GM21423 (cell line): Measurements from ENCODE around the gene DRAXIN.
A peak's percentile ranks its signal among the peaks of the same experiment; 100 is the strongest.

Experiments used
- ATAC-seq: cut with Tn5 transposase; IDR thresholded peaks from one replicate; pipeline ENCODE4 v1.9.1; 2021; ENCODE audit warnings: mild to moderate bottlenecking, moderate library complexity; ENCODE audit not compliant: unreplicated experiment

Gene DRAXIN

DNA sequence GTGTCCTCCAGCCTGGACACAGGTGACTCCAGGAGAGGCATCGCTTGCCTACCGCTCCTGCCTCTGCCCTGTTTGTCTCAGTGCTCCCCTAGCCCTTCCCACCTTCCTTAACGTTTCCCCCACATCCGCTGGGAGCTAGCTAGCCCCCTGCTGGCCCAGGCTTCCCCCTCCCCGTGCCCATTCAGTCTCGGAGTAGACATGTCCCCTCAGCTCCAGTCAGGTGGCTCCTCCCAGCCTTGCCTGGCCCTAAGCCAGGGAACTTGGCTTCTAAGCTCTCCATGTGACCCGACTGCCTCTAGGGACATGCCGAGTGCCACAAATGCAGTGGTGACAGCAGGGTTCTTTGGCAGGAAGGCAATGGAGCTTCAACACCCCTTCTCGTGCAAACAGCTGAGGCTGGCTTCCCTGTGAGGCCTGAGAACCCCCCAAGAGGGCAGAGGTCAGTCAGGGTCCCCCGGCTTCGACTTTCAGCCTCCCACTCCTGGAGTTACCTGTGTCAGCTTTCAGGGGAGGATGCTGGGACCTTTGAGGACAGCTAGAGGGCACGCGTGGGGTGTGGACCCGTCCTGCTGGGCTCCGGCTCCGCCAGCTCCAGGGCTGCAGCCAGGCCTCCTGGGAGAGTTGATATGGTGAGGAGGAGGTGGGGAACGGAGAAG lies 16.2 kb downstream of the DRAXIN start:
- no peak for ATAC-seq

DNA sequence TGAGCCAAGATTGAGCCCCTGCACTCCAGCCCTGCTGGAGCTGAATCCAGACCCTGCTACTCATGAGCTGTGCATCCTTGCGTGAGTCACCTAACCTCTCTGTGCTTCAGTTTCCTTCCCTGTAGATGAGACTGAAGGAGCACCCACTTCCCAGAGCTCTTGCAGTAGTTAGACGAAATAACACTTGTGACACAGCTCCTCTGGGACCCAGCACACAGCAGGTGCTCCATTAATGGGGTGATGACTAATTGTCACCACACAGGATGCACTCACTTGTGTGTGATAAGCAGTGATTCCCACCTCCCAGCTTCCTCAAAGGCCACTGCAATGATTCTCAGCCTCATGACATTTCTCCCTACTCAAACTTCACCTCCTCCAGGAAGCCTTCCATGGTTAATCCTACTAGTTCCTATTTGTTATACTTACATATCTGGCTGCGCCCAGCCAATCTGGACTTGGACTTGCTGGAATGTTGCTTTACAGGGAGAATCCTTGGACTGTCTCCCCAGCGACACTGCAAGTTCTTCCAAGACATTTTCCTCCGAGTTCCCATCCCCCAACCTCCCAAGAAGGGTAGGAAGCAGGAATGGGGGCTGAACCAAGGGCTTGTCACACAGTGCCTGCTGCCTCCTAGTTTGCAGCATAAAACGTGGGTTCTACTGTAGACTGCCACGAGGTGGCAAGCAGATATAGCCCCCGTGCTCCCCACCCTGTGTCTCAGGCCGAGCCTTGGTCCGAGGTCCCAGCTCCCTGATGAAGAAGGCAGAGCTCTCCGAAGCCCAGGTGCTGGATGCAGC lies 17.2 kb downstream of the DRAXIN start:
- no peak for ATAC-seq

DNA sequence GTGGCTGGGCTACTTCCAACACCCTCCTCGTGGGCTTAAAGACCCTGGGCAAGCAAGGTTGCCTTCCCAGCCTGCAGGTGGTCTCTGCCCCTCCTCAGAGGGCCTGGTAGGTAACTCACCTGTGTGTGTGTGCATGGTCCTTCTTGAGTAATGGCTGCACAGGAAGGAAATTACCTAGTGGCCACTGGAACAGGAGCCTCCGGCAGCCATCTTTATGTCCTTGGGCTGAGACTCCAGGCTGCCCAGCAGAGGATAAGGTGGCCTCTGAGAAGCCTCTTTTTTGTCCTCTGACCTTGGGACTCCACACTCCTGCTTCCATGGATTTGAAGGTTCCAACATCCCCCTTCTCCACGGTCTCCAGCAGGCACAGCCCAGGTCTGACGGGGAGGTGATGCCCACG lies 20.0 kb downstream of the DRAXIN start:
- ATAC-seq = no peak

DNA sequence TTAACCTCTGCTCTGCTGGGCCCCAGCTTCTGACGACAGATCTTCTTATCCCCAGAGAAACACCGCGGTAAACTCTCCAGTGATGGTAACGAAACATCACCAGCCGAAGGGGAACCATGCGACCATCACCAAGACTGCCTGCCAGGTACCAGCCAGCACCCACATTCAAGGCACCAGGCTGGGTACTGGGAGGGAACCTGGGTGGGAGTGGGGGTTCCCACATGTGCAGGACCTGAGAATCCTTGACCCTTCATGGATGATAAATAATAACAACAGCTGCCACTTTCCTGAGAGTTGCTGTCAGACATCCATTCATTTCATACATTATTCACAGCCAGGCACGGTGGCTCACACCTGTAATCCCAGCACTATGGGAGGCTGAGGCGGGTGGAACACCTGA lies 20.8 kb downstream of the DRAXIN start:
- ATAC-seq = no peak

DNA sequence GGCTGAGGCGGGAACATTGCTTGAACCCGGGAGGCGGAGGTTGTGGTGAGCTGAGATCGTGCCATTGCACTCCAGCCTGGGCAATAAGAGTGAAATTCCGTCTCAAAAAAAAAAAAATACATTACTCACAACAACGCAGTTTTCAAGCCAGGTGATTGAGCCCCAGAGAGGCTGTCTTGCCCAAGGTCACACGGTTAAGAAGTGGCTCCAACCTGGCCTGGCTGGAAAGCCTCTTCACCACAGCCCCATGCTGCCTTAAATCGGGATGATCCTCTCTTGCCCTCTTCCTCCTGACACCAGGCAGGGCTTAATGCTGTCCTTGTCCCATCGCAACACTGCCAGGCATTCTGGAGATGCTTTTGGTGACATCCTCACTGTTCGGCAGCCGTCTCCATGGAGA lies 21.6 kb downstream of the DRAXIN start:
- no peak for ATAC-seq

DNA sequence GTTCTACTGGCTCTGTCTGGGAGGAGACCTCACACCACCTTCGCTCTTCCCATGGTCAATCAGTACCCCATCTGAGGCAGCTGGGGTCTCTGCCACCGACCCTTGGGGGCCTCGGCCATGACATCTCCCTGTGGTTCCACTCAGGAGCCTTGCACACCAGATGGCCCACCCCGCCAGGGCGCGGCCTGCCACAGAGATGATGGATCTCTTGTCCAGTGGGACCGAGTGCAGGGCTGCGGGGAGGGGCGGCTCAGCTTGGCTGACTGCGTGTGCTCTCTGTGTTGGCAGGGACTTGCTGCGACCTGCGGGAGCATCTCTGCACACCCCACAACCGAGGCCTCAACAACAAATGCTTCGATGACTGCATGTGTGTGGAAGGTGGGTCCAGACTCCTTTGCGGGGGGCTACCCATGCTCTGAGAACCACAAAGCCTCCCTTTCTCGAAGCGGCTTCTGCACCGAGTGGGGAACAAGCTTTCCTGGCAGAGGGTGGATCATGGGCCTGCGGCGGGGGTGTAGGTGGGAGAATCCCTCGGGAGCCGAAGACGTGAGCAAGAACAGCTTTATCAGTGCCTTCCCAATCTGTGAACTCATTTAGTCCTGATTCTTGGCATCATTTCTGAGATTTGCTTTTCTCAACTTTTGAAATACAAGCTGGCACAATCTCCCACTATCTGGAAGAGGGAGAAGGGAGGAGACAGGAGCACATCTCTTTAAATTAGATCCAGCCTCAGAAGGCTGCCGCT lies 23.5 kb downstream of the DRAXIN start:
- ATAC-seq = no peak

DNA sequence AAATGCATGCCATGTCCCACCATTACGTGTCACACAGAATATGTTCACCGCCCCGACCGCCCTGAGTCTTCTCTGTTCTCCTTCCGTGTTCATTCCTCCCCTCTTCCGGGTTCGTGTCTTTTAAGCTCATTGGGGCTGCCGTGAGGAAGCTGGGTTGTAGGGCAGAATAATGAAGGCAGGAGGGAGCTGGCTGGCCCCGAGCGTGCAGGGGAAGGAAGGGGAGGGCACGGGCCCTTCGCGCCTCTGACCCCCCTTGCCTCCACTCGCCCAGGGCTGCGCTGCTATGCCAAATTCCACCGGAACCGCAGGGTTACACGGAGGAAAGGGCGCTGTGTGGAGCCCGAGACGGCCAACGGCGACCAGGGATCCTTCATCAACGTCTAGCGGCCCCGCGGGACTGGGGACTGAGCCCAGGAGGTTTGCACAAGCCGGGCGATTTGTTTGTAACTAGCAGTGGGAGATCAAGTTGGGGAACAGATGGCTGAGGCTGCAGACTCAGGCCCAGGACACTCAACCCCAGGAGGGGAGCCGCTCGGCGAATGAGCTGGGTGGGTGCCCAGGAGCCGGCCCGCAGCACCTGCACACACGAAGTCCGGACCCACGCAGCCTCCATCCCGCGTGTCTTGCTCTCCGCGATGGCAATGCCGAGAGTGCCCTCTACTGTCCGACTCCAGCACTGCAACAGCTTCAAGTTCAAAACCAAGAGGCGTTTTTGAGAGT lies 28.0 kb downstream of the DRAXIN start:
- peak; percentile 44 for ATAC-seq

DNA sequence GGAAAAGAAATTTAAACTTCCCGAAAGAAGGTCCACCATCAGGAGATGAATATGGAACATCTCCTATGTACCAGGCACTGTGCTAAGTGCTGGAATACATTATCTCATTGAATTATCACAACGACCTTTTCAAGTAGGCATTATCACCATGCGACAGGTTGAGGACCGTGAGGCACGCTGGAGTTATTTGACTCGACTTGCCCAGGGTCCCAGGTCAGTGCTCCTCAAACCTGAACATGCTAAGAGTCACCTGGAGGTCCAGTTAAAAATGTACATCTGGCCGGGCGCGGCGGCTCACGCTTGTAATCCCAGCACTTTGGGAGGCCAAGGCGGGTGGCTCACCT lies 28.5 kb downstream of the DRAXIN start:
- ATAC-seq = no peak

DNA sequence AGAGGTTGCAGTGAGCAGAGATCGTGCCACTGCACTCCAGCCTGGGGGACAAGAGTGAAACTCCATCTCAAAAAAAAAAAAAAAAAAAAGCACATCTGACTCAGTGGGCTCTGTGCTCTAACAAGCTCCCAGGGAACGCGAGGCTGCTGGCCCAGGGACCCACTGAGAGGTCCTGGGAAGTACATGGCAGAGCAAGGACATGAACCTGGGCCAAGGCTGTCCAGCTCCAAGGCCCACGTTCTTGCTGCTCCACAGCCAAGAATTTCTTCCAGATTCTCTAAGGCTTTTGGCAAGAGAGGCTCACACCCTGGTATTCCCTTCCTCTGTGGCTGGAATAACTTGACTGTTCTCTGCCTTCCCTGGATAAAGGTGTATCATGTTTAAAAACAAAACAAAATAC lies 29.0 kb downstream of the DRAXIN start:
- ATAC-seq = no peak

DNA sequence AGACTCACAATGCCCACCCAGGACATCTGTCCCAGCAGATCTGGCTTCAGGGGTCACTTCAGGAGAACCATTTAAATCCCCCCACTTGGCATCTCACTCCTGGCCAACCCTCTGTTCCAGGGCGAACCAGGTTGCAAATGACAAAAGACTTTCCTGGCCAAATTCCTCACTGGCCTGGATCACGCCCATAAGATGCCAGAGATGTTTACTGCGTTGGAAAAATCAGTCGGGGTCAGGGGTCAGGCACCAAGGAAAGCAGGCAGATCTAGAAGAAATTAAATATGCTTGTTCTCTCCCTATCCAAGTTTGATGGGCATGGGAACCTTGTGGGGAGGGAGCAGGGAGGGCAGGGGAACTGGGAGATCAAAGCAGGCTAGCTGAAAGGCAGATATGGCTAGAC lies 29.8 kb downstream of the DRAXIN start:
- no peak for ATAC-seq

DNA sequence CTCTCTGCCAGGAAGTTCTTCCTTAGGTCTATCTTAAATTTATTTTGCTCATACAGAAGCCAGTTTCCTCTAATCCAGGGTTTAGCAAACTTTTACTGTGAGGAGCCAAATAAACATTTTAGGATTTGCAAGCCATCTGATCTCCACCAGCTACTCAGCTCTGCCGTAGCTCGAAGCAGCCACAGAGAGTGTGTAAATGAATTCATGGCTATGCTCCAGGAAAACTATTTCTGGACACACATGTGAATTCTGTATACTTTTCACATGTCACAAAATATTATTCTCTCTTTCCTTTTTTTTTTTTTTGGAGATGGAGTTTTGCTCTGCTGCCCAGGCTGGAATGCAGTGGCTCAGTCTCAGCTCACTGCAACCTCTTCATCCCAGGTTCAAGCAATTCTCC lies 31.0 kb downstream of the DRAXIN start:
- ATAC-seq = no peak

DNA sequence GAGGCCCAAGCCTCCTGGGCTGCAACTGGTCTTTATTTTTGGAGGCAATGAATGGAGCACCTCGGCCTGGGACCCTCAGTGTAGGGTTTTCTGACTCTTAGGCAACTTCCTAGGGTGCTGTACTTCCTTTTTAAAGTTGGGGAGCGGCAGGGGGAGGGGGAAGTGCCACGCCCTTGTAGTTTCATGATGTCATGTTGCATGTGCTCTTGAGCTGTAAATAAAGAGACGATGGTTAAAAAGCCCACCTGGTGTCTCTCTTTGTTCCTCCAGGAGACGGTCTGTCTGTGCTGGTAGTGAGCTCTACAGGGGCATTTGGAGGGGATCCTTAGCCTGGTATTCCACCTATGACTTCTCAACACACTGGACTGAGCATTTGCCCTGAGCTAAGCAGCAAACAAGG lies 34.1 kb downstream of the DRAXIN start:
- no peak for ATAC-seq

DNA sequence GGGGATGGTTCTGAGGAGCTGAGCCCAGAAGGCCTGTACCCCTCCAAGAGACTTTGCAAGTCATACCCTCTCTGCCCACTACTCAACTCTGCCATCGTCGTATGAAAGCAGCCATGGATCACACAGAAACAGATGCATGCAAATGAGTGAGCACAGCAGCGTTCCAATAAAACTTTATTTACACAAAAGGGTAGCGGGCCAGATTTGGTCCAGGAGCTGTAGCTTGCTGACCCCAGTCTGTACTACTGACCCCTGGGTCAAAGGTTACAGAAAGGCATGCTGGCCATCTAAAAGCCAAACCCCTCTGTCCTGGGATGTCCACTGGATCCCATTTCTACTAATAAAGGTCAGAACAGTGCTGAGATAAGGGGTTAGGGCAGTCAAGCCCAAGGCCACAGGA lies 35.6 kb downstream of the DRAXIN start:
- no peak for ATAC-seq

DNA sequence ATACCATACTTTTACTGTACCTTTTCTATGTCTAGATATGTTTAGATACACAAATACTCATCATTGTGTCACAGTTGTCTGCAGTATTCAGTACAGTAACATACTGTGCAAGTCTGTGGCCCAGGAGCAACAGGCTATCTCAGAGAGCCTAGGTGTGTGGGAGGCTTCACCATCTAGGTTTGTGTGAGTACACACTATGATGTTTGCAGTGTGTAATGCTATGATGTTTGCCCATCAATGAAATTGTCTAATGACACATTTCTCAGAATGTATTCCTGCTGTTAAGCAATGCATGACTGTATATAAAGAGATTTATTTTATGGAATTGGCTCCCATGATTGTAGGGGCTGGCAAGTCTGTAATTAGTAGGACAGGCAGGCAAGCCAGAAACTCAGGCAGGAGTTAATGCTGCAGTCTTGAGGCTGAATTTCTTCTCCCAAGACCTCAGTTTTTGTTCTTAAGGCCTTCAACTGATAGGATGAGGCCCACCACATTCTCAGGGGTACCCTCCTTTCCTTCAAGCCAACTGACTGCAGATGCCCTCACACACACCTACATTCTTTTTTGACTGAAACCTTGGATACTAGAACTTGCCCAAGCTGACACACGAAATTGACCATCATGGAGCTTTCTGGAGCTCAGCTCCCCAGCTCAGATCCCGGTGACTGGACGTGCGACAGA lies 36.8 kb downstream of the DRAXIN start:
- ATAC-seq = no peak

DNA sequence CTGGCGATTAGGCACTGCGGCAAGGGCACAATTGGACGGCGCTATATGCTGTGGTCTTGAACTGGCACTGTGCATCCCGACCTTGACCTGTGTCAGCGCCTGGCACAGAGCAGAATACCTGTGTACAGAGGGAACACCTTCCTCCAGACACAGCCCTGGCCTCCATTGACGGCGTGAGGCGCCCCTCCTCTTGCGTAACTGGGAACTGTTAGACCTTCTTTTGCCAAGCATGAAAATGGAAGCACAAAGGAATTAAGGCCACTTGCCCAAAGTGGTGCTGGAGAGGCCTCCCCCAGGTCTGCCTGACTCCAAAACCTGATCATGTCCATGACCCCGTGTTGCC lies 37.6 kb downstream of the DRAXIN start:
- ATAC-seq = no peak

DNA sequence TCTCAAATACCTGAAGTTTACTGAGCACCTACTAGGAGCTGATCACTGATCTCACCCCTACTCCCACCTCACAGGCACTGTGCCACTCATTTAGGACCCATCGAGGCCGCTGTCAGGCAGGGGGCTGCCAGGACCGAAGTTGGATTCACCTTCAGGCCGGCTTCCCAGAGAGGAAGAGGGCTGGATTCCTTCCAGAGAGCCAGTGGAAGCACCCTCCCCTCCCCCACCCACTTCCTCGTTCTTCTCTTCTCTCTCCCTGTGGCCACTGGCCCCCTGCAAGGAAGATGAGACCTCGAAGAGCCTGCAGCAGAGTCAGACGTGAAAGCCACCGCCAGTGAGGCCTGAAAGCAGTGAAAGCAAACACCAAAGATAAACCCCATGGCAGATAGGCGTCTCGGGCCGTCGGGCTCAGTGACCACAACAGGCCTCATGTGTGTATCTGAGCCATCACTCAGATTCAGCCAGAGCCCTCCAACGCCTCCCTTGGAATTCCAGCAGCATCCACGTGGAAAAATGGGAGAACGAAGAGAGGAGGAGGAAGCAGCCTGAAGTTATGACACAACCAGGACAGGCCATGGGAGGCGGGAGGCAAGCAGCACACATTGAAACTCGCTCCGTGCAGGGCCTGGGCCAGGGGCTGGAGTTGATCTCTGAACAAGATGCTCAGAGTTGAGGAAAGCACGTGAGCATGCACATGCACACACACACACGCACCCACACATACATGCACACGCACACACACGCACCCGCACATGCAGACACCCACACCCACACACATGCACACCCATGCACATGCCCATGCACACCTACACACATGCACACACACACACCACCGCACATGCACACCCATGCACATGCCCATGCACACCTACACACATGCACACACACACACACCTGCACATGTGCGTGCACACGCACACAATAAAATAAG lies 38.3 kb downstream of the DRAXIN start:
- ATAC-seq = no peak

DNA sequence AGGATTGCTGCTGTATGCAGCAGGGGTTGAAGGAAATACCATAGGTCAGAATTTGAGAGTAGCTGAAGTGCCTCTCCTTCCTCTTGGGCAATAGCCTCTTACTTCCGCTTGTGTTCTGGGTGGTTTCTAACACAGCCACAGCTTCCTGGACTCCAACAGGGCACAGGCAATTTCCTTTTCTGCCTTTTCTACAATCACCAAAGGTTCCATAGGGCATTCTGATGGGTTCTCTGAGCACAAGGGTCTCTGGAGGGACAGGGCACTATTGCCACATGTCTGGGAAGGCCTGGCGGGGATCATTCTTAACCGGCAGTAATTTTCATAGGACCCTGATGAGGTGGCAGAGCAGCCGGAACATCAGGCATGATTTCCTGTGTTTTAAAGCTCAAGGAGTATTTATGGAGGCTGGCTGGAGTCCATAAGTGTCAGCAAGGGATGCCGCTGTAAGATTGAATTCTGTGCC lies 39.0 kb downstream of the DRAXIN start:
- peak; percentile 51 for ATAC-seq

DNA sequence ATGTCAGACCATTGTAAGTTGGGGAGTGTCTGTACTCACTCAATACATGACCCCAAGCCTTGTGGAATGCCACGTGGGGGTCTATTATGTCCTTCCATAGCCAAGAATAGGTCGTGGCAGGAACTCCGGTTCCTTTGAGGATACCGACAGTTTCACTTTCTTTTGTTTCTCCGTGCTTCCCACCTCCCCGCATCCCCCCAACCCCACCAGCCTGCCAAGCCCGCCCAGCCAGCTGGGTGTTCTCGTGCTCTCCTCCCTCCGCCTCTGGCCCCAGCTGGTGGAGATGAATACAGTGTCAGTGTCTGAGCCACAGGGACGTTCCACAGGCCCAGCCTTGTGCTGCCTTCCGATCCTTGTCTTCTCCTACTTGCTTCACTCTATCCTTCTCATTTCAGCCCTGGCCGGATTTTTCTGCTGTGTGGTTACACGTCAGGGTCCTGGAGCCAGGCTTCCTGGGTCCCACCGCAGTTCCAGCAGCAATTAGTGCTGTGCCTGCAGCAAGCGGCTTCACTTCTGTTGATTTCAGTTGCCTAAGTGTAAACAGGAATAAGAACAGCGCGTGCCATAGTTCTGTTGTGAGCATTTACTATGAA lies 40.3 kb downstream of the DRAXIN start:
- ATAC-seq = no peak

DNA sequence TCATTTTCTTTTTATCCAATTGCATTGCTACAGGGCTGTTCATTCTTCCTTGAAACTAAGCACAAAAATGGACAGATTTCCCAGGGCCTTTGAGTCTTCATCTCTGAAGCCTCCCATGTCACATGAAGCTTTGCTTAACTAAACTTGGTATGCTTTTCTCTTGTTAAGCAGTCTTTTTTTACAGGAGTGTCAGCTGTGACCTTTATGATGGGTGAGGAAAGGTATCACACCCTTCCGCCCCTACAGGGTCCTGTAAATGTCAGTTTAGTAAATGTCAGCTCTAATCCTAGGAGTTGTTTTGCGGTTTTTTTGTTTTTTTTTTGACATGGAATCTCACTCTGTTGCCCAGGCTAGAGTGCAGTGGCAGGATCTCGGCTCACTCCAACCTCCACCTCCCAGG lies 41.8 kb downstream of the DRAXIN start:
- ATAC-seq = no peak

DNA sequence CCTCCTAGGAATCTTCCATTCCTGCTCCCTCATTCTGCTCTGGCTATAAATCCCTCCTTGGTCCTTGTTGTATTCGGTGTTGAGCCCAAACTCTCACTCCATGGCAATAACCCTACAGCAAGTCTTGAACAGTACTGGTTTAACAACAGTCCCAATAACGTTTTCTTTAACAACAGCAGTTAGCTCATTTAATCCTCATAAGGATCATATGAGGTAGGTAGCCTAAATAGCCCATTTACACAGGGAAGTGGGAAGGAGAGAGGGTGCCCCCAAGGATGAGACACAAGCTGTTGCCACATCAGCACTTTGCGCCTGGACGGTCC lies 44.0 kb downstream of the DRAXIN start:
- ATAC-seq = no peak
